Measurements from ENCODE around the gene RETN.

The RETN gene, protein sequence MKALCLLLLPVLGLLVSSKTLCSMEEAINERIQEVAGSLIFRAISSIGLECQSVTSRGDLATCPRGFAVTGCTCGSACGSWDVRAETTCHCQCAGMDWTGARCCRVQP

DNA sequence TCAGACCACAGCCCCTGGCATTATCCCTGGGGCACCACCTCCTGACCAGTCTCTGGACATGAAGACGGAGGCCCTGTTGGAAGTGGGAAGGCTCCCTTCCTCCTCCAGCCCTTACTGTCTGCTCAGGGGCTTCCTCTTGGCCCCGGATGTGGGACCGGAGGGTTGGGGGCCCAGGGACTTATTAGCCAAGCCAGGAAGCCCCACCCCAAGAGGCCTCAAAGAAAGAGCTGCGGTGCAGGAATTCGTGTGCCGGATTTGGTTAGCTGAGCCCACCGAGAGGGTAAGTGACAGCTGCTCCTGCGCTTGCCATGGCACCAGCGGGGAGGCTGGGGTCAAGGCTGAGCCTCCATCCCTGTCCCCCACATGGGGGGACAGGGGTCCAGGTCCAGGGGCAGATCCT, at the start of gene RETN:
Gene RETN (plus strand): TSS at position 208 of the 400 bp plus-strand sequence. CDS start 278 bp downstream, outside the sequence.
- no peak for DNase-seq

DNA sequence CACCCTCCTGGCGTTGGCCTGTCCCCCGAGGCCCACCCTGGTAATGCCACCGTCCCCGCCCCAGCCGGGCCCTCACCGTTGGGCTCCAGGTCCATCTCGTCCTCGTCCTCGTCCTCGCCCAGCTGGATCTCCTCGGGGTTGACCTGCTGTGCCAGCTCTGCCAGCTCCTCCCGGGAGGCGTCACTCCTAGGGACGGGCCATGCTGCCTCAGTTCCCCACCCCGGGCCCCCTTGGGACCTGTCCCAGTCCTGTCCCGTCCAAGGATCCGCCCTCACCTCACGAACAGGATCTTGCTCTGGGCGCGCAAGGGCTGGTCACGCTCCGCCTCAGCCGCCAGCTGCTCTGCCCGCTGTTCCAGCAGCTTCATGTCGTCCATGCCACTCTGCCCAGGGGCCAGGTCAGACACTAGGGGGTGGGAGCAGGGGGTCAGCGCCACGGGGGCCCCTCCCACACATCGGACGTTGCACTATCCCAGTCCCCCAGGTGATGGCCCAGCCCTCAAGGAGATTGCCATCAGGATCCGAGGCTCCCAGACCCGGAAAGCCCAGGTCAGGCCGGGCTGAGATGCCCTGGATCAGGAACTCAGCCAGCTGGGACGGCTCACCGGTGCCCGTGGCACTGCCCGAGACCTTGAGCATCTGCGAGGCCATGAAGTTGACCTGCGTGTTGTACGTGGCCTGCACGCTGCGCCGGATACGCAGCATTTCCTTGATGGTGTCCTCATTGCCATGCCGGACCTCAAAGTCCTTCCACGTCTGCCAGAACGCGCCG, 49.0 kb upstream of the RETN start:
- DNase-seq: no peak

DNA sequence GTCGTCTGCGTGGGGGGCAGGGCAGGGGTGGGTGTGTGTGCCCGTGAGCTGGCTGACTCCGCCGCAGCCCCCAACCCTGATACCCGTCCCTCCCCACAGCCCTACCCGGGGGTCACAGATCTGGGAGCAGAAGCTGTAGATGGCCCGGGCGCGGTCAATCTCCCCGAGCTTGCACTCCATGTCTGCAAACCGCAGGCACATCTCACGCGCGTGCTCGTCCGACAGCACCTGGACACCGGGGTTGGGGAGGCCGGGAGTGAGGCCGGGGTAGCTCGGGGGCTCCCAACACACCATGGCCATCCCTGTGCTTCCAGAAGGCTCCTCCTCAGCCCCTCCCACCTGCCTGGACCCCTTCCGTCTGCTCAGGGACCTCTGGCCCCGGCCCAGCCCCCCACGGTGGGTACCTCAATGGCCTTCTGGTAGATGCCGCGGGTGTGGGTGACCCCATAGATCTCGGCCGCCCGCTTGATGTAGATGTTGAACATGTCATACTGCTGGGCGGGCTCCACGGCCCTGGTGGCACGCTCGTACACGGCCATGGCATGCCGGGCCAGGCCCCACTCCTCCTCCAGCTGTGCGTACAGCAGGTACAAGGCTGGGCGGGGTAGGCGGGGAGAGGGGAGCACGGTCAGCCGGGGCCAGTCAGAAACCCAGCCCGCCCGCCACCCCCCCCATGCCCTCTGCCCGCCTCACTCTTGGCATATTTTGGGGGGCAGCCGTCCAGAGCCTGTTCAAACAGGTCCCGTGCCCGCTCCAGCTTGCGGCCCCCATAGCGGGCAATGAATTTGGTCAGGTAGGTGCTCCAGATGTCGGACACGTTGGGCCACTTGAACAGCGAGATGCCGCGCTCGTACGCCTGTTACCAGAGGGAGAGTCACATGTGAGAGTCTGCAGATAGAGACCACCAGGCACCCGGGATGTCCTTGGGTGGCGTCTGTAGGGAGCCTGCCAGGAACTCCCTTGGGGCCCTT, 48.1 kb upstream of the RETN start:
- DNase-seq: no peak

DNA sequence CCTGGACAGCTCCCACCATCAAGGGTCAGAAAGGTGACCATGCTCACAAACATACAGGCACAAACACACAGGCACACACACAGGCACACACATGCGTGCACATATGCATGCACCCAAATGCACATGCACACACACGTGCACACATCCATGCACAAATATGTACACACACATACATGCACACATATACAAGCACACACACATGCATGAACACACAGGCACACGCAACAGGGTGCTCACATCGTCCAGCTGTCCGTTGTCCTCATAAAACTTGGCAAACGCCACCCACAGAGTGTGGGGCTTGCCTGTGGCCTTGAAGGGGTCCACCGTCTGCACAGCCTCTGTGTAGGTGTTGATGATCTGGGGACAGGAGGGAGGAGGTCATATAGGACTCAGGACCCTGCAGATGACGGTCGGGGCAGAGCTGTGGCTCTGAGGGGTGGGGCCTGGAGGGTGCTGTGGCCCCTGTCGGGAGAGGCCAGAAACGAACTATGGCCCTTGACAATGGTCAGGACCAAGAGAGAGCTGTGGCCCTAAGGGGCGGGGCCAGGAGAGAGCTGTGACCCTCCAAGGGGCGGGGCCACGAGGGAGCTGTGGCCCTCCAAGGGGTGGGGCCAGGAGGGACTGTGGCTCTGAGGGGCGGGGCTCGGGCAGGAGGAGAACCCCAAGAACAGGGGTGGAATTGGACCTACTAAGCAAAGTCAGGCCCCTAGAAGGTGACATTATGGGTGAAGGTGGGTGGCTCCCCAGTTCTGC, 45.7 kb upstream of the RETN start:
- DNase-seq: no peak

DNA sequence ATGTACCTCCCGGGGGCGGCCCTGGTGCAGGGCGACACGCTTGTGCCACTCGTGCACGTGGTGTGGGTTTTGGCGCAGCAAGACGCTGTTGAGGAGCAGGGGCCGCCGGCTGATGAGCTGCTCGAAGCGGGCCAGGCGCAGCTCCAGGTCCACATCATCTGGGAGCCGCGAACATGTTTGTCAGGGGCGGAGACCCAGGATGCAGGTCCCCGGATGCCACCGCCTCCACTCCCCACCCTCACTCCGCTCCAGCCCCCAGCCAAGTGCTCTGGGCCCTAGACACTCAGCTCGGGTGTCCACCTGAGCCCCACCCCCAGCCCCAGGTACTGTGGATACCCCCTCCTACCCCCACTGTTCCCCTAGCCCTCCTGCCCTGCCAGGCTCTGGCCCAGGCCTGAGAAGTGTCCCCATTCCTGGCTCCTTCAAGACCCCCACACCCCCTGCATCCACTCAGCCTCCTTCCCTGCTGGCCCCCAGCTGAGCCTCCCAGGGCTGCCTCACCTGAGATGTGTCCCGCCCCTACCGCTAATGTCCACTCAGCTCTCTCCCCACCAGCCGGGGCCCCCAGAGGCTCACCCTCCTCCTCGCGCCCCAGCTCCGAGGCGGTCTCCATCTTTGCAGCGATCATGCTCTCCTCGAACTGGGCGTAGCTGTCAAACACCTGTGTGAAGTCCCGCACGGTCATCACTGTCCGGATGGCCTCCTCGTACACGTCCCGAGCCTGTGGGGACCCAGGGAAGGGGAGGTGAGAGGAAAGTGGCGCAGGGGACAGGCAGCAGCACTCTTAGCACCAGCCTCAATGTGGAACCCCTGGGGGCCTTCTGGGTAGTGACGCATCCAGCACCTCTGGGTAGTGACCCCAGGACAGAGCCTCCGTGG, 44.9 kb upstream of the RETN start:
- no peak for DNase-seq

DNA sequence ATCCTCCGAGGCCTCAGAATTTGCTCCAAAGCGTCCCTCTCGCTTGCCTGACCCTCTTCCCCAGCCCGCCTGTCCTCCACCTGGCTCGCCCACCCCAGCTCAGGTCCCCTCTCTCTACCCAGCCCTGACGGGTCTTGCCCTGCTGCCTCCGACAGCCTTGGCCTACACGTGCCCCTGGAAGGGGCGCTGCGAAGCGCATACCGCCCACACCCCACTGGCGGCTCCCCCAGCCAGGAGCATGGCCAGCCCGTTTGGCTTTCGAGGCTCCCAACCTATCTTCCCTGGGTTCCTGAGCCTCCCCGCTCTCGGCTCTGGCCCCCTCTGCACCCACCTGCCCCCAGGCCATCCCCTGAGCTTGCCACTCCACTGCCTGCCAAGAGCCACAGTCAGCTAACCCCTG, 44.0 kb upstream of the RETN start:
- no peak for DNase-seq

DNA sequence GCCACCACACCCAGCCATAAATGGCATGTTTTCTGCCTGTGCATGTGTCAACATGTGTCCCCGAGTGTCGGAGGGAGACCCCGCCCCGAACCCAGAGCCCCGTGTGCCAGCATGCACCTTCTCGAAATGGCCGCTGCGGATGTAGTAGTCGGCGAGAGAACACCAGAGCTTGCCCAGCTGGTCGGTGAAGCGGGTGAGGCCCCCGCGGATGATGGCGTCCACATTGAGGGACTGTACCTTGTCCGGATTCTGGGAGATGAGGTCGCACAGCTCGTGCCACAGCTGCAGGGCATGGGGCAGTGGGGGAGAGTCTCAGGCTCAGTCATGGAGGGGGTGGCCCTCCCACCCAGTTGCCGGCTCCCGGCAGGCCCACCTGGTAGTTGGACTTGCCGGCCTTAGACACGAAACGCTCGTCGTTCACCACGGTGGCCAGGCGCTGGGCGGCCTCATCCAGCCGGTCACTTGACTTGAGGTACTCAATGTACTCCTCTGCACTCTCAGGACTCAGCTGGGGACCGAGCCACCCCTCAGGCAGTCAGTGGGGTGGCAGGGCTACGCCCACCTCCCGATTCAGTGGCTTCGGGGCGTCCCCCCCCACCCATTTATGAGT, 43.0 kb upstream of the RETN start:
- DNase-seq: no peak

DNA sequence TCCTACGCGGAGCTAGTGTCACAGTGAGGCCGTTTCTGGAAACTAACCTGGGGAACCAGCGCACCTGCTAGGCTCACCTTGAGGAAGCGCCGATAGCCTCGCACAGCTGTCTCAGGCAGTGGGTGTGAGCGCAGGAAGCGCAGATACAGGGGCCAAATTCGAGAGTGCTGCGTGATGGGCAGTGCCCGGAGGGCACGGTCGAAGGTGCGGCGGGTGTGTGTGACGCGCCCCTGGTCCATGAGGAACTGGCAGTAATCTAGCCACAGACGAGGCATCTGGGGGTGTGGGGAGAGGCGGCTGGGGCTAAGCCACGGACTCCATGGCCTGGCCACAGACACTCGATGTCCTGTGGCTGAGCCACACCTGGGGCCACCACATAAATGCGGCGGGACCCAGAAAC, 41.7 kb upstream of the RETN start:
- DNase-seq: no peak

DNA sequence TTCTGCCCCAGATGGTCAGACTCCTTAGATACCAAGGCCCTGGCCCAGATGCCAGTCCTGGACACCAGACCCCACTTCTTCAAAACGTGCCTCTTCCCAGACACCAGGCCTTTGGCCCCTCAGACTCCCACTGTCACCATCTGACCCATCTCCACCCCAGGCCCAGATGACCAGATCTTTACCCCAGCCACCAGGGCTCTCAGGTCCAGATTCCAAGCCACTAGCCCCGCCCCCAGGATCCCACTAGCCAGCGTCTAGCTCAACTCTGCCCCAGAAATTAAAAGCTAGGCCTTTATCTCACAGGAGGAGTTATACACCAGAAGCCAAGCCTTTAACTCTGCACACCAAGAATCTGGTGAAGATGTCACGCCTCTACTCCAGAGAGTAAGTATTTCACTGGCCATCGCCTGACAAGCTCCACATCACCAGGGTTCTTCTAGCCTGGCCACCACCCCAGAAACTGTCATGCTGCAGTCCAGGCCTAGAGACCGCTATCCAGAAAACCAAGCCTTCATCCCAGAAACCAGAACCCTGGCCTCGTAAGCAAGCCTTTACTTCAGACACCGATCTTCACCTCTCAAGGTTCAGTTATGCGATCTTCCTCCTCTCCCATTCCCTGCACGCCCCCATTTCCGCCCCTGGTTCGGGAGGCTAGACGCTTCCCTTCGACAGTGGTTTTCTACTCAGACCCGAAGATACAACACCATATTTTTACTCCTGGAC, 40.1 kb upstream of the RETN start:
- DNase-seq: no peak

DNA sequence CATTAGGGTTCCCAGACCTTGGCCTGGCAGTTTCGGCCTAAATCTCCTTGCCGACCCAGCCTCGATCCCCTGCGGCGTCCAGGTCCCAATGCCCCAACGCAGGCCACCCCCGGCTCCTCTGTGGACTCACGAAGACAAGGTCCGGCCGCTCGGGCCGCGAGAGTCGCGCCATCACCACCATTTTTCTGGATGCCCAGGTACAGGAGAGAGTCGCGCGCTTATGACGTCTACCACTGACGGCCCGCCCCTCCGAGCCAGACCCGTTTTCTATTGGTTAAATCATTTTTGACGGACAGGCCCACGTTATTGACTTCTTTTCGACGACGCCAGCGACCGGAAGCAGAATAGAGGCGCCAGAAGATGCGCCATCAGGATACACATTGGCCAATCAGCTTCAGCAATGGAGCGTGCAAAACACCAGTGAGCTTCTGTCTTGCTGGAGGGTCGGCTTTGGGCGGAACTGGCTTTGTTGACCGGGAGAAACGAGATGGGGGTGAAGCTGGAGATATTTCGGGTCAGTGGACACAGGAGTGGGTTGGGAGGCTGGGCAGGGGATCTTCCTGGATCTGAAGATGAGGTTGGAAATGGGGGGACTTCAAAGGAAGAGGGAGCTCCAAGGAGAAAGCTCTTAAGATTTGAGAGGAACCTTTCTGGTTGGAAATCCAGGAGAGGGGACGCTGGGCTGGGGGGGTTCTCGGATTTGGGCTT, 39.3 kb upstream of the RETN start, which contains the start of the genes PET100 and XAB2:
Gene PET100 (plus strand): TSS at position 447 of the 708 bp plus-strand sequence. CDS start 41 bp downstream, at position 488.
Gene XAB2 (minus strand): TSS at position 199 of the 708 bp plus-strand sequence. CDS start 18 bp downstream, at position 181.
- peak; percentile 95 for DNase-seq

DNA sequence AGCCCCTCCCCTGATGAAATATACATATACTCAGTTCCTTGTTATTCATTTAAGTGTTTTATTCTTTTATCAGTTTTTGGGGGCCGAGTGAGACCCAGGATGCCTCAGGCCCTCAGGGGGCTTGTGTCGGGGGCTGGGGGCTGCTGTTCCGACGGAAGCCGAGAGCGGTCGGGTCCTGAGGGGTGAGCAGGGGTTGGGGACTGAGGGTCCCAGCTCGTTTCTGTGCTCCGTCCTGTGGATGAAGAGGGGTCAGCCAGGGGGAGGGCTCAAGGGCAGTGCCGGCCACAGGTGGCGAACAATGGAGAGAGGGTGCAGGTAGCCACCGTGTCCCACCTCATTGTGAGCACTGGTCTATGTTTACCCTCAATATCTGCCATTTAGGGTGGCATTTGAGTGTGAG, 37.3 kb upstream of the RETN start:
- DNase-seq: no peak

DNA sequence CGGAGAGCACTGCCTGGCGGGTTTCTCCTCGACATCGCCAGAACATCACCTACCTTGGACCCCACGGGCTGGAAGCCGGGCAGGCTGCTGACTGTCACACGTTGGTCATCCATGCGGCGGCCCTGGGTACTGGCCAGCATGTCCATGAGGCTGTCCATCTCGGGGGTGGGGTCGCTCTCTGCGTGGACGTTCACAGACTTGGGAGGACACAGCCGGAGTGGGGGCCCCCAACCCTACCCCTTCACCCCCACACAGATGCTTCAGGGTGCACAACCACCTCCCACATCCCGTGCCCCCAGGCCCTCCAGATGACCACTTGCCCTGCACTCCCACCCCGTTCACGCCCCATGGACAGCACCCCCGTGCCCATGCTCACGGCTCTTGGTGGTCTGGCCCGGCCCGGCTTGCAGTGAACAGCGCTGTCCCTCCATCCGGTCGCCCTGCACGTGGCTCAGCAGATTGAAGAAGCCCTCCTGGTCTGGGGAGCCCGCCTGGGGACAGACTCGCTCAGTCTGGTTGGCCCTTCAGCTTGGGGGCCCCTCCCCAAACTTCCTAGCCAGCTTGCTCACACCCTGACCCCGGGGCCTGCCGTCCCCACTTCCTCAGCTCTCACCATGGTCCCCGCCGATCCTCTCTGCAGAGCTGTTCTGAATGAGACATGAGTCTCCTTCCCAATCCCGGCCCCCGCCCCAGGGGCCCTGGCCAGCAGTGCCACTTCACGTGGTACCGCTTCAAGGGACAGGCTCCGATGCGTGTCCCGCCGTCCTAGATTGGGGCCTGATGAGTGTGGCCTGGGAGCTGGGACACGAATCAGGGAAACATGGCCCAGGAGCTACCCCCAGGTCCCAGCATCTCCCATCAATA, 36.3 kb upstream of the RETN start:
- no peak for DNase-seq

DNA sequence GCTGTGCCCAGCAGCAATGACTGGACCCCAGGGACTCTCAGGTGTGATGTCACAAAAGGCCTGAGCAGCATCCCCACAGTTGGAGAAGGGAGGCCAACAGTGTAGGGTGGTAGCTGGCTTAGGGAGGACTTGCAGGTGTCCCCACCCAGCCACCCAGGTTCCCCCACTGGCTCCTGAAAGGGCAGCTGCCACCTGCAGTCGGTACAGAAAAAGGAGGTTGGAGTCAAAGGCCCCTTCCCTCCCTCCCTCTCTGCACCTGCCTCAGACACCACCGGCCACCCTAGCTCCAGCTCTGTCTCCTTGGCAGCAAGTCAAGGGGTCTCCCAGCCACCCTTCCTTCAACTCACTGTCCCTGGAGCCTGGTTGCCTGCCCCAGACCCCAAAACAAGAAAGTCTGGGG, 35.2 kb upstream of the RETN start, which contains the start of gene PCP2:
Gene PCP2 (minus strand): TSS at position 22 of the 400 bp plus-strand sequence. CDS start 262 bp downstream, outside the sequence.
- no peak for DNase-seq

DNA sequence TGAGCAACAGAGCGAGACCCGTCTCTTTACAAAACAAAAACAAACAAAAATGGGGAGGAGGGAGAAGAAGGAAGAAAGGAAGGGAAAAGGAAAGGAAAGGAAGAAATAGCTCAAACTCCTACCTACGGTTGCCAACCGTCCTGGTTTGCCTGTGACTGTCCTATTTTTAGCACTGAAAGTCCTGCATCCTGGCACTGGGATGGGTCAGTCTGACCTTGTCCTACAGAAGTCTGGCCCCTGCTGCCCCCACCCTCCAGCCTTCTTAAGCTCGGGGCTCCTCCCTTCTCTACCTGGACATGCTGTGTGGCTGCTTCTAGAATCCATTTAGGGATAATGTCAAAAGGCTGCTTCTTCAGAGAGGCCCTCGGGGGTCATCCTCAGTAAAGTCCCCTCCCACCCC, 33.2 kb upstream of the RETN start:
- DNase-seq: no peak

DNA sequence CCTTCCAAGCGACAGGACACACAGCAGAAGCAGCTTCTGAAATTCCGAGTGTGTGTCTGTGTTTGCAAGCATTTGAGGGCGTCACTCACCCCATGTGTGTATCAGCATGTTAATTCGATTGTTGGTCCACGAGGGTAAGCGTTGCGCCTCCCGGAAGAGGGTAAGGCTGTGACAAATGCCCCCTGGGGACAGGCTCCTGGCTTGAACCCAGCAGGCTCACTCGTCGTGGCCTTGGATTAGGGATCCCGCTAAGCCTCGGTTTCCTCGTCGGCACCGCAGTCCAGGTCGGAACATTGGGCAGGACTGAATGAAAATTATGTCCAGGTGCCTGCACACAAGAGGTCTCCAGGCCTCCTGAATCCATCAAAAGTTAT, 32.5 kb upstream of the RETN start:
- DNase-seq: no peak

DNA sequence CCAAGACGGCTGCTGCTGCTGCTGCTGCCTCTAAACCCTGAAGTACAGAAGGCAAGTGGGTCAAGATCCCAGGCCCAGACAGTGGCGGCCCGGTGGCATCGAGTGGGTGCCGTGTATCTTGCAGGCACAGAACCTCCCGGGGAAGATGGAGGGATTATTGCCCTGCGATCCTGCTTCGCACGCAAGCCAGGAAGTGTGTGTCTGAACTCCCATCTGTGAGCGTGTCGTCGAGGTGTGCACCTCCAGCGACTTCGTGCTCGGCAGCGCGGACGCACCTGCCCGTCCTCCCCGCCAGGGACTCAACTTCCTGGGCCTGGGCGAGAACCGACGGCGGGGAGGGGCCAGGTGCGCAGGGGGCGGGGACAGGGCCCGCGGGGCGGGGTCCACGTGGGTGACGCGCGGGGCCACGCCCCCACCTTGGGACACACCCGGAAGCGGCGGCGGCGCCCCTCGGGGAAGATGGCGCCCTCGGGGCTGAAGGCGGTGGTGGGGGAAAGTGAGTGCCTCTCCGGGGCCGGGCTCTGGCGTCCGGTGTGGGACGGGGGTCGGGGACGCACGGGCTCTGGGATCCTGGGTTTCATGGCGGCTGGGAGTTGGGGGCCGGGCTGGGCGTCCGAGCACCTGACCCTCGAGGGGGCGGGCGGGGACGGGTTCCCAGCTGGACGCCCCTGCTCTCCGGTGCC, 32.0 kb upstream of the RETN start, which contains the start of gene STXBP2:
Gene STXBP2 (plus strand): TSS at position 420 of the 683 bp plus-strand sequence. CDS start 40 bp downstream, at position 460.
- DNase-seq: peak; percentile 92

DNA sequence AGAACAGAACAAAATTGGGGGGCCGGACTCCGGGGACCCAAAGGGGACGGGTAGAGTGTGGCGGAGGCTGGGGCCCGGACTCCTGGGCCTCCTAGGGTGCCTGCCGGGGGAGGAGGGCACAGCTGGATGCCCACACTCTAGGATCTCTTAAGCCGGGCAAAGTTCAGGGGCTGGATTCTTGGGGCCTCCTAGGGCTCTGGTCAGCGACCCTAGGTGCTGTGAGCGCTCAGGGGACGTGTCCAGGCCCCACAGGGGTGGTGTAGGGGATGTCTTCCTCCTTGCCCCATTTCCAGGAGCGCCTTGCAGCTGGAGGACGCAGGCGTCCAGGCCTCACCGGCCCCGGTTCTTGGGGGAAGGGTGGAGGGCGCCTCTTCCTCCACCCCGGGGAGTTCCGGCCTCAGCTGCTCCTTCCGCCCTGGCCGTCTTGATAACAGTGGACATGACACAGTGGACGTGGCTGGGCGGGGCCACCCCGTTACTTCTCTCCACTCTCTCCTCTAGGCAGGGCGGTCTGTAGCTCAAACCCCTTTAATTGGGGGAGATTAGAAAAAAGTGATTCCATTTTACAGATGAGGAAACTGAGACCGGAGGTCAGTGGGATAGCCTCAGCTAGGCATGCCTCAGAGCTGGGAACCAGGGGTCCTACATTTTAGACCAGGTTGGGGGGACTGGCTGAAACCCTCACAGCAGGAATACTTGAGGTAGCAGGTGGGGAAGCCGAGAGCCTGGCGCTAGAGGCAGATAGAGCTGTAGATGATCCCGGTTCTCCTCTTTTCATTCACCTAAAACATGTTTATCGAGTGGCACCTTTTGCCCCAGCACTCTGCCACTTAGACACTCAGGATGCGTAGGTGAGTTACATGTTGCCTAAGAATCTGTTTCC, 31.2 kb upstream of the RETN start:
- no peak for DNase-seq

Measured in activated T-cell treated with anti-CD3 and anti-CD28 coated beads for 4 hours (primary cell).